ENCODE data around the gene TMEM270.

The TMEM270 gene

GRCh38 chr7:73828107-73828803 is 32.7 kb upstream of the TMEM270 start:
- DNase-seq, result peak; percentile 76
- H3K27me3 ChIP-seq, result no peaks in the 10 kb centered on the region
- no peaks in the 10 kb centered on the region for H3K36me3 ChIP-seq
- TF ChIP-seq, protein P1, sequence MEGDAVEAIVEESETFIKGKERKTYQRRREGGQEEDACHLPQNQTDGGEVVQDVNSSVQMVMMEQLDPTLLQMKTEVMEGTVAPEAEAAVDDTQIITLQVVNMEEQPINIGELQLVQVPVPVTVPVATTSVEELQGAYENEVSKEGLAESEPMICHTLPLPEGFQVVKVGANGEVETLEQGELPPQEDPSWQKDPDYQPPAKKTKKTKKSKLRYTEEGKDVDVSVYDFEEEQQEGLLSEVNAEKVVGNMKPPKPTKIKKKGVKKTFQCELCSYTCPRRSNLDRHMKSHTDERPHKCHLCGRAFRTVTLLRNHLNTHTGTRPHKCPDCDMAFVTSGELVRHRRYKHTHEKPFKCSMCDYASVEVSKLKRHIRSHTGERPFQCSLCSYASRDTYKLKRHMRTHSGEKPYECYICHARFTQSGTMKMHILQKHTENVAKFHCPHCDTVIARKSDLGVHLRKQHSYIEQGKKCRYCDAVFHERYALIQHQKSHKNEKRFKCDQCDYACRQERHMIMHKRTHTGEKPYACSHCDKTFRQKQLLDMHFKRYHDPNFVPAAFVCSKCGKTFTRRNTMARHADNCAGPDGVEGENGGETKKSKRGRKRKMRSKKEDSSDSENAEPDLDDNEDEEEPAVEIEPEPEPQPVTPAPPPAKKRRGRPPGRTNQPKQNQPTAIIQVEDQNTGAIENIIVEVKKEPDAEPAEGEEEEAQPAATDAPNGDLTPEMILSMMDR (IDR thresholded peaks at IDR 0.05; ENCODE audit: low read depth, low read length), result no peak
- H3K9me3 ChIP-seq, result no peaks in the 10 kb centered on the region
- peaks cover 27% of the 10 kb centered on the region for H3K4me1 ChIP-seq
- no peak overlapping the region for H3K4me3 ChIP-seq (ENCODE audit: low read depth, low read length)

GRCh38 chr7:73828972-73829371 is 32.0 kb upstream of the TMEM270 start:
- TF ChIP-seq, protein P1 (IDR thresholded peaks at IDR 0.05; ENCODE audit: low read depth, low read length), result no peak
- Histone ChIP-seq H3K36me3 (no peaks in the 10 kb centered on the region), H3K9me3 (no peaks in the 10 kb centered on the region), H3K27me3 (no peaks in the 10 kb centered on the region), H3K4me1 (peaks cover 30% of the 10 kb centered on the region), H3K4me3 (ENCODE audit: low read depth, low read length) (no peak overlapping the region)
- no peak for DNase-seq

DNA sequence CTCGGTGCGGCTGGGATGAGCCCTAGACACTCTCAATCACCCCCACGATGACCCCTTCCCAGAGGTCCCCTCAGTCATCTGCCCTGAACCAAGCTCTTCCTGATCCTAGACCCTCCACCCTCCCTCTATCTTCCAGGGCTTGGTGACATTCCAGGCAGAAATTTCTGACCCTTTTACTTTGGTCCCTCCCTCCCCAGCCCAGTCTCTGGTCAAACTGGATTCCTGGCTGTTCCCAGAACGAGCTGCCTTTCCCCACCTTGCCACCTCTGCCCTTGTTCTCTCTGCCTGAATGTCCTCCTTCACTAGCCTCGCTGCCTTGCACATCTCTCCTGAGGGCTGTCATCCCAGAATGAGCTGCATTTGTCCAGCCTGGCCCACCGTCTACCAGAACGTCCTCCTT is 31.5 kb upstream of the TMEM270 start:
- no peaks in the 10 kb centered on the region for H3K27me3 ChIP-seq
- TF ChIP-seq, protein P1 (IDR thresholded peaks at IDR 0.05; ENCODE audit: low read depth, low read length), result no peak
- DNase-seq, result no peak
- H3K9me3 ChIP-seq, result no peaks in the 10 kb centered on the region
- H3K36me3 ChIP-seq, result no peaks in the 10 kb centered on the region
- peaks cover 30% of the 10 kb centered on the region for H3K4me1 ChIP-seq
- no peak overlapping the region for H3K4me3 ChIP-seq (ENCODE audit: low read depth, low read length)

DNA sequence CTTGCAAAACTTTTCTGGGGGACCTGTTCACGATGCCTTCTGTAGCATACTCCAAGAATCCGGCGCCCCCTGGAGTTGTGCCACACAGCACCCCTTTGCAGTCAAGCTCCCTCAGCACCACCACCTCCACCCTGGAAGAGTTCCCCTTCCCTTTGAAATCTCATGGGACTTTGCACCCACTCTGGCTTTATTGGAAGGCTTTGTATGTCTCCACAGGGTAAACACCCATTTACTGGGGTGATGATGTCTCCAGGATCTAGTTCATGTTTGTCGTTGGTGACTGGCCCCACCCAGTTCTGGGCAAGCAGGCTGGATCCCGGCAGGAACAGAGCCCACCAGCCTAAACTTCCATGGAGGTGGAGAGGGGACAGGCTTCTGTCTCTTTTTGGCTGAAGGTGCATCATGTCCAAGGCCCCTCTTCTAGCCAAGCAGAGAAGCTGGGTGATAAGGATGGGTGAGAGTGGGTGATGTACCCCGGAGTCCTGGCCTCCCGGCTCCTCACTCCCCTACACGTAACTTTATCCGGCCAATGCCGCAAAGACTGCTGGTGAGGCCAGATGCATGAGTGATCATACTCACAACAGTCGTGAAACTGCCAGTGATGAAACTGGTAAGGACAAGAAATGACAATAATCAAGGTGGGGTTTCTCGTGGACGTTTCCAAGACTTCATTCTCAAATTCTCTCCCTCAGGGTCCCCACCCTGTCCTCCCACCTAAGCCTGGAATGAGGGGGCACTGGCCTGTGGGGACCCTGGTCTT is 30.9 kb upstream of the TMEM270 start:
- H3K4me3 ChIP-seq (ENCODE audit: low read depth, low read length), result no peak overlapping the region
- peaks cover 30% of the 10 kb centered on the region for H3K4me1 ChIP-seq
- no peak for DNase-seq
- TF ChIP-seq, protein P1 (IDR thresholded peaks at IDR 0.05; ENCODE audit: low read depth, low read length), result no peak
- no peaks in the 10 kb centered on the region for H3K27me3 ChIP-seq
- H3K9me3 ChIP-seq, result no peaks in the 10 kb centered on the region
- H3K36me3 ChIP-seq, result no peaks in the 10 kb centered on the region

DNA sequence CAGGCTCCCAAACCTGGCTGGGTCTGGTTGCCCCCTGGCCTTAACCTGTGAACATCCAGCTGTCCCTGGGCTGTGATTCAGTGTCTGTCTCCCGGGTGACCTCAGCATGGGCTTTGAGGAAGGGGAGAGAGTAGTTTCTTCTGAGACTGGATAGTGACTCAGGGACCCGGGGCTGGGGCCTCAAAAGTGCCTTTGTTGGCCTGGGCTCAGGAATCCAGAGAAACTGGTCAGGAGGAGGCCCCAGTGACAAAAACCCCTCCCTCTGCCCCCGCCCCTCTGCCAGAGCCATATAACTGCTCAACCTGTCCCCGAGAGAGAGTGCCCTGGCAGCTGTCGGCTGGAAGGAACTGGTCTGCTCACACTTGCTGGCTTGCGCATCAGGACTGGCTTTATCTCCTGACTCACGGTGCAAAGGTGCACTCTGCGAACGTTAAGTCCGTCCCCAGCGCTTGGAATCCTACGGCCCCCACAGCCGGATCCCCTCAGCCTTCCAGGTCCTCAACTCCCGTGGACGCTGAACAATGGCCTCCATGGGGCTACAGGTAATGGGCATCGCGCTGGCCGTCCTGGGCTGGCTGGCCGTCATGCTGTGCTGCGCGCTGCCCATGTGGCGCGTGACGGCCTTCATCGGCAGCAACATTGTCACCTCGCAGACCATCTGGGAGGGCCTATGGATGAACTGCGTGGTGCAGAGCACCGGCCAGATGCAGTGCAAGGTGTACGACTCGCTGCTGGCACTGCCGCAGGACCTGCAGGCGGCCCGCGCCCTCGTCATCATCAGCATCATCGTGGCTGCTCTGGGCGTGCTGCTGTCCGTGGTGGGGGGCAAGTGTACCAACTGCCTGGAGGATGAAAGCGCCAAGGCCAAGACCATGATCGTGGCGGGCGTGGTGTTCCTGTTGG is 30.0 kb upstream of the TMEM270 start, which contains the start of gene CLDN4:
TSS of gene CLDN4 (plus strand) at position 316 of the 903 bp plus-strand sequence. CDS start at position 522, 206 bp downstream.
- TF ChIP-seq, protein P1 (IDR thresholded peaks at IDR 0.05; ENCODE audit: low read depth, low read length), result no peak
- Histone ChIP-seq H3K36me3 (no peaks in the 10 kb centered on the region), H3K9me3 (no peaks in the 10 kb centered on the region), H3K4me1 (peaks cover 30% of the 10 kb centered on the region), H3K4me3 (ENCODE audit: low read depth, low read length) (no peak within 1 kb of the TSS), H3K27me3 (no peaks in the 10 kb centered on the region)
- DNase-seq, result peak; percentile 65
